Caco-2 (cell line): Measurements from ENCODE around the gene MAPK11. TPM values are rescaled to one million over a fixed set of nuclear protein-coding genes. Genes with fewer than 3 reads are reported as not detected.
A peak's percentile ranks its signal among the peaks of the same experiment; 100 is the strongest.

Source experiments
- BruUV-seq: library from RNA; stranded (reverse); fragments of 400-500 nt; replicated peaks from 2 replicates; lab custom pipeline; 2021; lab: Mats Ljungman, UMichigan
- CTCF ChIA-PET: fragments of 300-600 bp; sonication (Branson Sonifier 250); formaldehyde crosslinking; loops from one replicate; lab custom pipeline; 2022; ENCODE audit warnings: antibody characterized with exemption; lab: Charles Lee
- POLR2A ChIA-PET: fragments of 300-600 bp; sonication (Branson Sonifier 250); formaldehyde crosslinking; loops from one replicate; lab custom pipeline; 2022; ENCODE audit warnings: antibody characterized with exemption; lab: Charles Lee
- DNase-seq, 2 experiments: peaks; one replicate each; pipeline versions ENCODE4 v3.0.0 to v3.0.0-alpha.2; 2020 to 2022
- H3K27me3 ChIP-seq: replicated peaks from 2 replicates; pipeline ENCODE4 v1.6.0; 2011; ENCODE audit warnings: low read length; ENCODE audit not compliant: control insufficient read depth, insufficient read depth
- H3K36me3 ChIP-seq: 2 replicates; pipeline ENCODE4 v1.5.1; 2011; ENCODE audit warnings: low read length; ENCODE audit not compliant: control insufficient read depth, insufficient read depth
- H3K4me1 ChIP-seq: fragments of 250-450 bp; sonication (Bioruptor Pico); 2 replicates; pipeline ENCODE4 v1.5.1; 2020; ENCODE audit warnings: mild to moderate bottlenecking
- H3K4me3 ChIP-seq: 2 replicates; pipeline ENCODE4 v1.5.1; 2011; ENCODE audit warnings: low read depth, mild to moderate bottlenecking, control low read depth, low read length
- H3K9me3 ChIP-seq: fragments of 250-450 bp; sonication (Bioruptor Pico); 2 replicates; pipeline ENCODE4 v1.5.1; 2020; ENCODE audit warnings: mild to moderate bottlenecking, moderate library complexity
- H3K27ac Mint-ChIP-seq: one replicate; pipeline ENCODE4 v1.8.0; 2022; ENCODE audit warnings: mixed read lengths; ENCODE audit not compliant: unreplicated experiment
- H3K27me3 Mint-ChIP-seq: one replicate; pipeline ENCODE4 v1.8.0; 2022; ENCODE audit warnings: mixed read lengths; ENCODE audit not compliant: insufficient read depth, unreplicated experiment
- H3K36me3 Mint-ChIP-seq: one replicate; pipeline ENCODE4 v1.8.0; 2022; ENCODE audit warnings: mild to moderate bottlenecking, mixed read lengths; ENCODE audit not compliant: insufficient read depth, unreplicated experiment
- H3K4me1 Mint-ChIP-seq: one replicate; pipeline ENCODE4 v1.8.0; 2022; ENCODE audit warnings: low read depth, mixed read lengths; ENCODE audit not compliant: unreplicated experiment
- H3K4me3 Mint-ChIP-seq: one replicate; pipeline ENCODE4 v1.8.0; 2022; ENCODE audit warnings: mild to moderate bottlenecking, moderate library complexity, mixed read lengths; ENCODE audit not compliant: unreplicated experiment
- H3K9me3 Mint-ChIP-seq: one replicate; pipeline ENCODE4 v1.8.0; 2022; ENCODE audit warnings: mixed read lengths; ENCODE audit not compliant: unreplicated experiment
- intact Hi-C: fragments of 100-400 bp; cut with micrococcal nuclease; formaldehyde crosslinking; loops from one replicate; pipeline ENCODE4 v1.10.0; 2022; ENCODE audit not compliant: unreplicated experiment
- total RNA-seq: library from RNA; stranded (reverse); gene quantifications from 2 replicates; pipeline ENCODE4 v1.2.3, GENCODE V29; 2022
- TF ChIP-seq, protein P1 (sequence below), 2 experiments: fragments of 200-600 bp in 1 of 2; IDR thresholded peaks; 1 replicate in 1 of 2; 2 replicates in 1 of 2; pipeline versions ENCODE4 v1.5.1 to v1.8.0; 2011 to 2022; ENCODE audit warnings: antibody characterized with exemption in 1 of 2, control low read depth in 1 of 2, inconsistent platforms in 1 of 2, low read depth in 1 of 2, low read length in 1 of 2, mild to moderate bottlenecking in 1 of 2, moderate library complexity in 1 of 2; ENCODE audit not compliant: insufficient read depth in 1 of 2, severe bottlenecking in 1 of 2, unreplicated experiment in 1 of 2

The MAPK11 gene
- total RNA-seq, 1 experiment from 2014 or later: 1.3 TPM

- POLR2A ChIA-PET: no interaction called here
- intact Hi-C loops: no loop called here
- BruUV-seq: no TSS peak
- Histone ChIP-seq H3K4me1 (peaks cover 26% of the 10 kb centered on the region), H3K9me3 (no peaks in the 10 kb centered on the region), H3K4me3 (peak overlapping the region; percentile 99), H3K27me3 (no peaks in the 10 kb centered on the region), H3K36me3 (peaks cover 9% of the 10 kb centered on the region; the same call in 1 of the 2 replicates)
- H3K4me1 Mint-ChIP-seq: no peaks in the 10 kb centered on the region
- H3K9me3 Mint-ChIP-seq: no peaks in the 10 kb centered on the region
- CTCF ChIA-PET: interaction anchor here (1.4 kb wide), 1 partner anchor 276 kb away, joined by 3 read pairs; the partner anchor contains the start of gene SCO2
- TF ChIP-seq, protein P1, sequence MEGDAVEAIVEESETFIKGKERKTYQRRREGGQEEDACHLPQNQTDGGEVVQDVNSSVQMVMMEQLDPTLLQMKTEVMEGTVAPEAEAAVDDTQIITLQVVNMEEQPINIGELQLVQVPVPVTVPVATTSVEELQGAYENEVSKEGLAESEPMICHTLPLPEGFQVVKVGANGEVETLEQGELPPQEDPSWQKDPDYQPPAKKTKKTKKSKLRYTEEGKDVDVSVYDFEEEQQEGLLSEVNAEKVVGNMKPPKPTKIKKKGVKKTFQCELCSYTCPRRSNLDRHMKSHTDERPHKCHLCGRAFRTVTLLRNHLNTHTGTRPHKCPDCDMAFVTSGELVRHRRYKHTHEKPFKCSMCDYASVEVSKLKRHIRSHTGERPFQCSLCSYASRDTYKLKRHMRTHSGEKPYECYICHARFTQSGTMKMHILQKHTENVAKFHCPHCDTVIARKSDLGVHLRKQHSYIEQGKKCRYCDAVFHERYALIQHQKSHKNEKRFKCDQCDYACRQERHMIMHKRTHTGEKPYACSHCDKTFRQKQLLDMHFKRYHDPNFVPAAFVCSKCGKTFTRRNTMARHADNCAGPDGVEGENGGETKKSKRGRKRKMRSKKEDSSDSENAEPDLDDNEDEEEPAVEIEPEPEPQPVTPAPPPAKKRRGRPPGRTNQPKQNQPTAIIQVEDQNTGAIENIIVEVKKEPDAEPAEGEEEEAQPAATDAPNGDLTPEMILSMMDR (IDR thresholded peaks at IDR 0.05; ENCODE audit: insufficient read depth in 1 of 2, low read depth in 1 of 2, low read length in 1 of 2, severe bottlenecking in 1 of 2, unreplicated experiment in 1 of 2): no peak
- peaks cover 49% of the 10 kb centered on the region for H3K36me3 Mint-ChIP-seq
- peak overlapping the region; percentile 76 for H3K4me3 Mint-ChIP-seq
- H3K27ac Mint-ChIP-seq: no peak overlapping the region
- no peak for DNase-seq
- H3K27me3 Mint-ChIP-seq: no peaks in the 10 kb centered on the region
These were observed 20.6 kb downstream of the MAPK11 start for GRCh38 chr22:50249341-50250248.

DNA sequence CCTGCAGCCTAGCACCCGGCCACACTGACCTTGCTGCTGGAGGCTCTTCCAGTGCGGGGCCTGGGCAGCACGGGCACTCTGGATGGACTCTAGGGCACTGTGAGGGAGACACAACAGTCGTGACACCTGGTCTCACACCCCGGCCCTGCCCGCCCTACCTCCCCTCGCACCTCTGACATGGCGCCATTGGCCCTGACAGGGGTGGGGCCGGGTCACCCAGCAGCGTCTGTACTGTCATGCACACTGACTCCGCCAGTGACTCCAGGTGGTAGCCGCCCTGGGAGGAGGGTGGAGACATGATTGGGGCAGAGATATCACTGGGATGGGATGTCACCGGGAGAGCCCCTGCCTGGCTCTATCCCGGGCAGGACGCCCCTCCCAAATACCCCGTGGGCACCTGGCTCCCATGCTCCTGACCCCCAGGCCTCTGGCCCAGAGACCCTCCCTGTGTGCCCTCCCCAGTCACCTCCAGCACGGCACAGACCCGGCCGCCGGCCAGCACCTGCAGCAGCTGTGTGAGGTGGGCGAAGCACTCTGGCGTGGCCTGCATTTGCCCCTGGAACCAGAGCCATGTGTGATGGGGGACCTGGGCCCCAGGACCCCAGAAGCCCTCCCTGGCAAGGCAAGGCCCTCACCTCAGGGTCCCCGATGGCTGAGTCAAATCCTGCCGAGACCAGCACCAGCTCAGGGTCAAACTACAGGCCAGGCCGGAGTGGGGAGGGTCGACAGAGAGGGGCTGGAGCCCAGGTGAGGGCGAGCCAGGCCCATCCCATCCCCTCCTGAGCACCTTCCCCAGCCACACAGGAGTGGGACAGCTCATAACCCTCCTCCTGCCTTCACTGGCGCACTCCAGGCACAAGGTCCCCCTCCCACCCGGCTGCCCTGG is 21.7 kb downstream of the MAPK11 start:
- H3K4me1 ChIP-seq: peaks cover 26% of the 10 kb centered on the region
- ChIA-PET POLR2A (no interaction called here), CTCF (no interaction called here)
- no peak overlapping the region for H3K27ac Mint-ChIP-seq
- no peaks in the 10 kb centered on the region for H3K27me3 Mint-ChIP-seq
- no TSS peak for BruUV-seq
- H3K36me3 ChIP-seq: peaks cover 9% of the 10 kb centered on the region; the same call in 1 of the 2 replicates
- H3K4me3 Mint-ChIP-seq: no peak overlapping the region
- no peaks in the 10 kb centered on the region for H3K9me3 Mint-ChIP-seq
- peaks cover 56% of the 10 kb centered on the region for H3K36me3 Mint-ChIP-seq
- H3K27me3 ChIP-seq: no peaks in the 10 kb centered on the region
- no peaks in the 10 kb centered on the region for H3K9me3 ChIP-seq
- intact Hi-C loops: no loop called here
- no peaks in the 10 kb centered on the region for H3K4me1 Mint-ChIP-seq
- no peak for DNase-seq
- H3K4me3 ChIP-seq: no peak overlapping the region
- TF ChIP-seq, protein P1 (IDR thresholded peaks at IDR 0.05; ENCODE audit: insufficient read depth in 1 of 2, low read depth in 1 of 2, low read length in 1 of 2, severe bottlenecking in 1 of 2, unreplicated experiment in 1 of 2): no peak

GRCh38 chr22:50247748-50248147 is 22.4 kb downstream of the MAPK11 start:
- TF ChIP-seq, protein P1 (IDR thresholded peaks at IDR 0.05; ENCODE audit: insufficient read depth in 1 of 2, low read depth in 1 of 2, low read length in 1 of 2, severe bottlenecking in 1 of 2, unreplicated experiment in 1 of 2): no peak
- no TSS peak for BruUV-seq
- Mint-ChIP-seq H3K9me3 (no peaks in the 10 kb centered on the region), H3K36me3 (peaks cover 56% of the 10 kb centered on the region), H3K27me3 (no peaks in the 10 kb centered on the region), H3K27ac (no peak overlapping the region), H3K4me3 (no peak overlapping the region), H3K4me1 (no peaks in the 10 kb centered on the region)
- no peak for DNase-seq
- ChIA-PET CTCF (no interaction called here), POLR2A (interaction anchor here (0.8 kb wide), 1 partner anchor 260 kb away, joined by 3 read pairs; the partner anchor contains the start of gene LMF2)
- Histone ChIP-seq H3K36me3 (peaks cover 9% of the 10 kb centered on the region; the same call in 1 of the 2 replicates), H3K4me3 (no peak overlapping the region), H3K27me3 (no peaks in the 10 kb centered on the region), H3K9me3 (no peaks in the 10 kb centered on the region), H3K4me1 (peaks cover 26% of the 10 kb centered on the region)
- intact Hi-C loops: no loop called here
